Measurements from ENCODE around the gene GTPBP6.

Gene GTPBP6

GRCh38 chrX:318739-319578 is at the start of gene GTPBP6:
Gene GTPBP6, minus strand, starts transcription at chrX:318796. Its CDS starts 9 bp downstream, at chrX:318787.
- DNase-seq (ENCODE audit: low spot score): peak; percentile 99

GRCh38 chrX:367866-368265 is 49.3 kb upstream of the GTPBP6 start:
- DNase-seq (ENCODE audit: low spot score): no peak

- no peak for DNase-seq (ENCODE audit: low spot score)
Observed at GRCh38 chrX:367349-367748, 48.8 kb upstream of the GTPBP6 start.

- DNase-seq (ENCODE audit: low spot score): no peak
Observed at GRCh38 chrX:363621-364375, 45.2 kb upstream of the GTPBP6 start.

- DNase-seq (ENCODE audit: low spot score): no peak
Observed at GRCh38 chrX:362937-363620, 44.5 kb upstream of the GTPBP6 start.

GRCh38 chrX:362351-362750 is 43.8 kb upstream of the GTPBP6 start:
- no peak for DNase-seq (ENCODE audit: low spot score)

- DNase-seq (ENCODE audit: low spot score): no peak
Observed at GRCh38 chrX:361231-362145, 42.9 kb upstream of the GTPBP6 start.

- DNase-seq (ENCODE audit: low spot score): no peak
Observed at GRCh38 chrX:360496-361150, 42.0 kb upstream of the GTPBP6 start.

GRCh38 chrX:358651-359143 is 40.1 kb upstream of the GTPBP6 start:
- no peak for DNase-seq (ENCODE audit: low spot score)

- no peak for DNase-seq (ENCODE audit: low spot score)
Observed at GRCh38 chrX:357693-358471, 39.3 kb upstream of the GTPBP6 start.

- no peak for DNase-seq (ENCODE audit: low spot score)
Observed at GRCh38 chrX:357035-357692, 38.6 kb upstream of the GTPBP6 start.

- no peak for DNase-seq (ENCODE audit: low spot score)
Observed at GRCh38 chrX:356385-357034, 37.9 kb upstream of the GTPBP6 start.

GRCh38 chrX:355329-356050 is 36.9 kb upstream of the GTPBP6 start:
- no peak for DNase-seq (ENCODE audit: low spot score)

GRCh38 chrX:353566-354535 is 35.3 kb upstream of the GTPBP6 start:
- no peak for DNase-seq (ENCODE audit: low spot score)

- no peak for DNase-seq (ENCODE audit: low spot score)
Observed at GRCh38 chrX:352582-353314, 34.2 kb upstream of the GTPBP6 start.

GRCh38 chrX:352181-352580 is 33.6 kb upstream of the GTPBP6 start:
- no peak for DNase-seq (ENCODE audit: low spot score)
